Measurements from ENCODE around the gene MBTPS1.

DNA sequence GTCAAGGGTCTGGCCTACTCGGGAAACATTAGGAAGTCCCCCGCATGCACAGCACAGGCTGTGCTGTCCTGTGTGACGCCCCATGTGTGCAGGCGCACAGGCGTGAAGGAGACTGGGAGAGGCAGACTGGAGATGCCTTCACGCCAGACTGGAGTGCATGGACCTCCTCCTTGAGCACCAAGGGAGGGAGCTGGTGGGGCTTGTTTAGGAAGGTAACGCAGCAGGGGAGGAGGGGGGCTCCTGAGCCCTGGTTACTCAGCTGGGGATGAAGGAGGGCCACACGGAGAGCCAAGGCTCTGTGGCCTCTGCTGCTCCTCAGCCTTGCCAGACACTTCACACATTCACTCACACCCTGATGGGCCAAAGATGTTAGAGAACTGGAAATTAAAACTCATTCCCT, 20.5 kb upstream of the MBTPS1 start:
- TF ChIP-seq POLR2A (IDR thresholded peaks at IDR 0.05; ENCODE audit: low read length): no peak
- TF ChIP-seq, protein P1, sequence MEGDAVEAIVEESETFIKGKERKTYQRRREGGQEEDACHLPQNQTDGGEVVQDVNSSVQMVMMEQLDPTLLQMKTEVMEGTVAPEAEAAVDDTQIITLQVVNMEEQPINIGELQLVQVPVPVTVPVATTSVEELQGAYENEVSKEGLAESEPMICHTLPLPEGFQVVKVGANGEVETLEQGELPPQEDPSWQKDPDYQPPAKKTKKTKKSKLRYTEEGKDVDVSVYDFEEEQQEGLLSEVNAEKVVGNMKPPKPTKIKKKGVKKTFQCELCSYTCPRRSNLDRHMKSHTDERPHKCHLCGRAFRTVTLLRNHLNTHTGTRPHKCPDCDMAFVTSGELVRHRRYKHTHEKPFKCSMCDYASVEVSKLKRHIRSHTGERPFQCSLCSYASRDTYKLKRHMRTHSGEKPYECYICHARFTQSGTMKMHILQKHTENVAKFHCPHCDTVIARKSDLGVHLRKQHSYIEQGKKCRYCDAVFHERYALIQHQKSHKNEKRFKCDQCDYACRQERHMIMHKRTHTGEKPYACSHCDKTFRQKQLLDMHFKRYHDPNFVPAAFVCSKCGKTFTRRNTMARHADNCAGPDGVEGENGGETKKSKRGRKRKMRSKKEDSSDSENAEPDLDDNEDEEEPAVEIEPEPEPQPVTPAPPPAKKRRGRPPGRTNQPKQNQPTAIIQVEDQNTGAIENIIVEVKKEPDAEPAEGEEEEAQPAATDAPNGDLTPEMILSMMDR (IDR thresholded peaks at IDR 0.05): no peak
- TF ChIP-seq, protein P2, sequence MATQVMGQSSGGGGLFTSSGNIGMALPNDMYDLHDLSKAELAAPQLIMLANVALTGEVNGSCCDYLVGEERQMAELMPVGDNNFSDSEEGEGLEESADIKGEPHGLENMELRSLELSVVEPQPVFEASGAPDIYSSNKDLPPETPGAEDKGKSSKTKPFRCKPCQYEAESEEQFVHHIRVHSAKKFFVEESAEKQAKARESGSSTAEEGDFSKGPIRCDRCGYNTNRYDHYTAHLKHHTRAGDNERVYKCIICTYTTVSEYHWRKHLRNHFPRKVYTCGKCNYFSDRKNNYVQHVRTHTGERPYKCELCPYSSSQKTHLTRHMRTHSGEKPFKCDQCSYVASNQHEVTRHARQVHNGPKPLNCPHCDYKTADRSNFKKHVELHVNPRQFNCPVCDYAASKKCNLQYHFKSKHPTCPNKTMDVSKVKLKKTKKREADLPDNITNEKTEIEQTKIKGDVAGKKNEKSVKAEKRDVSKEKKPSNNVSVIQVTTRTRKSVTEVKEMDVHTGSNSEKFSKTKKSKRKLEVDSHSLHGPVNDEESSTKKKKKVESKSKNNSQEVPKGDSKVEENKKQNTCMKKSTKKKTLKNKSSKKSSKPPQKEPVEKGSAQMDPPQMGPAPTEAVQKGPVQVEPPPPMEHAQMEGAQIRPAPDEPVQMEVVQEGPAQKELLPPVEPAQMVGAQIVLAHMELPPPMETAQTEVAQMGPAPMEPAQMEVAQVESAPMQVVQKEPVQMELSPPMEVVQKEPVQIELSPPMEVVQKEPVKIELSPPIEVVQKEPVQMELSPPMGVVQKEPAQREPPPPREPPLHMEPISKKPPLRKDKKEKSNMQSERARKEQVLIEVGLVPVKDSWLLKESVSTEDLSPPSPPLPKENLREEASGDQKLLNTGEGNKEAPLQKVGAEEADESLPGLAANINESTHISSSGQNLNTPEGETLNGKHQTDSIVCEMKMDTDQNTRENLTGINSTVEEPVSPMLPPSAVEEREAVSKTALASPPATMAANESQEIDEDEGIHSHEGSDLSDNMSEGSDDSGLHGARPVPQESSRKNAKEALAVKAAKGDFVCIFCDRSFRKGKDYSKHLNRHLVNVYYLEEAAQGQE (IDR thresholded peaks at IDR 0.05): no peak
- TF ChIP-seq POLR2AphosphoS2 (conservative IDR thresholded peaks at IDR 0.05; ENCODE audit: low read length): no peak
- TF ChIP-seq RFX5 (IDR thresholded peaks at IDR 0.05): no peak
- TF ChIP-seq, protein P3, sequence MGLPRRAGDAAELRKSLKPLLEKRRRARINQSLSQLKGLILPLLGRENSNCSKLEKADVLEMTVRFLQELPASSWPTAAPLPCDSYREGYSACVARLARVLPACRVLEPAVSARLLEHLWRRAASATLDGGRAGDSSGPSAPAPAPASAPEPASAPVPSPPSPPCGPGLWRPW (IDR thresholded peaks at IDR 0.05): no peak
